B cell (primary cell): ENCODE data around the gene SMIM3. TPM values are rescaled to one million over a fixed set of nuclear protein-coding genes. Genes with fewer than 3 reads are reported as not detected.
"Not testable (repeated sequence)": the region's sequence is repeated elsewhere in the genome, so short reads cannot be mapped to it uniquely, and the experiment has no call there.

Experiments
- ATAC-seq: fragments of 200-7000 bp; cut with Tn5 transposase; one replicate; pipeline ENCODE4 v1.10.0; 2021; ENCODE audit warnings: low read depth, mild to moderate bottlenecking, moderate number of reproducible peaks, moderate library complexity
- CTCF ChIA-PET: fragments of 350-600 bp; sonication (Branson Sonifier 250); formaldehyde crosslinking; loops from one replicate; lab custom pipeline; 2021; ENCODE audit warnings: antibody characterized with exemption, inconsistent platforms; lab: Charles Lee
- POLR2A ChIA-PET: fragments of 350-600 bp; sonication (Branson Sonifier 250); formaldehyde crosslinking; loops from one replicate; lab custom pipeline; 2021; ENCODE audit warnings: antibody characterized with exemption; lab: Charles Lee
- DNase-seq: peaks from one replicate; pipeline ENCODE4 v3.0.0; 2013
- H2AFZ ChIP-seq: 2 replicates; pipeline ENCODE4 v1.6.1; 2012; ENCODE audit warnings: mild to moderate bottlenecking, low read depth, low read length; ENCODE audit not compliant: insufficient read depth, poor library complexity, severe bottlenecking
- H3K27ac ChIP-seq, 2 donors: 1 replicate in 1 of 2; 2 replicates in 1 of 2; pipeline ENCODE4 v1.5.1; 2012 to 2013; ENCODE audit warnings: low read length in 2 of 2, mild to moderate bottlenecking in 2 of 2, moderate library complexity in 1 of 2
- H3K27me3 ChIP-seq, 4 experiments: fragments of 200-600 bp in 1 of 4; sonication (generic) in 1 of 4; replicated peaks in 1 of 4; 1 replicate in 2 of 4; 2 replicates in 2 of 4; pipeline versions ENCODE4 v1.6.1 to v1.7.0; 2013 to 2016; ENCODE audit warnings: low read length in 3 of 4, mild to moderate bottlenecking in 2 of 4, mixed read lengths in 1 of 4, moderate library complexity in 1 of 4; ENCODE audit not compliant: insufficient read depth in 4 of 4, control insufficient read depth in 3 of 4; ENCODE audit errors: control extremely low read depth in 1 of 4
- H3K36me3 ChIP-seq, 2 experiments: replicated peaks in 1 of 2; 1 replicate in 1 of 2; 2 replicates in 1 of 2; pipeline versions ENCODE4 v1.6.1 to v1.7.1; 2013; ENCODE audit warnings: low read length in 1 of 2; ENCODE audit not compliant: insufficient read depth in 2 of 2, control insufficient read depth in 1 of 2; ENCODE audit errors: control extremely low read depth in 1 of 2, extremely low read depth in 1 of 2
- H3K4me1 ChIP-seq, 2 donors: fragments of 200-600 bp in 1 of 2; sonication (generic) in 1 of 2; 1 replicate in 1 of 2; 2 replicates in 1 of 2; pipeline versions ENCODE4 v1.5.1 to v1.6.1; 2013 to 2017; ENCODE audit warnings: low read length in 2 of 2; ENCODE audit not compliant: control insufficient read depth in 2 of 2, insufficient read depth in 2 of 2
- H3K4me2 ChIP-seq: replicated peaks from 2 replicates; pipeline ENCODE3; 2012; ENCODE audit warnings: mild to moderate bottlenecking, low read depth, low read length; ENCODE audit not compliant: poor library complexity, severe bottlenecking
- H3K4me3 ChIP-seq, 5 experiments: fragments of 200-600 bp in 1 of 5; sonication (generic) in 1 of 5; 1 replicate in 3 of 5; 2 replicates in 2 of 5; pipeline versions ENCODE4 v1.5.1 to v1.7.0; 2011 to 2016; ENCODE audit warnings: low read length in 4 of 5, mild to moderate bottlenecking in 4 of 5, low read depth in 2 of 5, control low read depth in 1 of 5, moderate library complexity in 1 of 5; ENCODE audit not compliant: insufficient read depth in 1 of 5; ENCODE audit errors: control extremely low read depth in 1 of 5, extremely low read depth in 1 of 5
- H3K79me2 ChIP-seq: fragments of 200-600 bp; sonication (generic); one replicate; pipeline ENCODE4 v1.6.0; 2016; ENCODE audit warnings: low read length; ENCODE audit not compliant: control insufficient read depth, insufficient read depth
- H3K9ac ChIP-seq: fragments of 200-600 bp; sonication (generic); 2 replicates; pipeline ENCODE4 v1.6.1; 2017; ENCODE audit warnings: mild to moderate bottlenecking, low read length, moderate library complexity
- H3K9me3 ChIP-seq, 3 donors: one replicate each; pipeline versions ENCODE4 v1.6.1 to v1.7.1; 2013; ENCODE audit warnings: low read length in 2 of 3; ENCODE audit not compliant: control insufficient read depth in 2 of 3, insufficient read depth in 1 of 3; ENCODE audit errors: control extremely low read depth in 1 of 3
- H4K20me1 ChIP-seq: 2 replicates; pipeline ENCODE4 v1.6.0; 2012; ENCODE audit warnings: mild to moderate bottlenecking, low read length; ENCODE audit not compliant: insufficient read depth, control insufficient read depth, poor library complexity, severe bottlenecking
- H3K27ac Mint-ChIP-seq: one replicate; pipeline ENCODE4 v1.8.0; 2021; ENCODE audit warnings: mixed read lengths
- H3K27me3 Mint-ChIP-seq: one replicate; pipeline ENCODE4 v1.8.0; 2021; ENCODE audit warnings: mixed read lengths
- H3K4me1 Mint-ChIP-seq: one replicate; pipeline ENCODE4 v1.8.0; 2021; ENCODE audit warnings: mixed read lengths
- H3K4me3 Mint-ChIP-seq: one replicate; pipeline ENCODE4 v1.8.0; 2021; ENCODE audit warnings: mixed read lengths
- H3K9me3 Mint-ChIP-seq: one replicate; pipeline ENCODE4 v1.8.0; 2022; ENCODE audit warnings: mixed read lengths; ENCODE audit not compliant: insufficient read depth
- EZH2 ChIP-seq: IDR thresholded peaks from 2 replicates; pipeline ENCODE4 v1.6.1; 2012; ENCODE audit warnings: borderline replicate concordance, low read depth, mild to moderate bottlenecking, moderate library complexity, low read length; ENCODE audit not compliant: insufficient read depth, poor library complexity, severe bottlenecking
- WGBS: methylation state at CpG from one replicate; pipeline ENCODE4 v1.1.5; 2013; ENCODE audit warnings: missing lambda C conversion rate; ENCODE audit not compliant: insufficient coverage; 5-methylcytosine and 5-hydroxymethylcytosine counted together
- intact Hi-C: fragments of 100-400 bp; cut with micrococcal nuclease; formaldehyde crosslinking; loops from one replicate; pipeline ENCODE4 v1.10.0; 2022
- polyA plus RNA-seq: library from polyadenylated mRNA; depleted of rRNA; stranded (reverse); fragments of >200 nt; gene quantifications from 2 replicates; pipeline ENCODE4 v1.2.3, GENCODE V29; 2012
- total RNA-seq, 2 donors: library from RNA; stranded (reverse); fragments of 120-200 nt in 1 of 2; gene quantifications; 1 replicate in 1 of 2; 2 replicates in 1 of 2; pipeline versions ENCODE4 v1.2.3 to v1.2.4, GENCODE V29; 2013 to 2022
- TF ChIP-seq, protein P1 (sequence below): fragments of 200-600 bp; IDR thresholded peaks from one replicate; pipeline ENCODE4 v1.8.0; 2022; ENCODE audit warnings: antibody characterized with exemption, mild to moderate bottlenecking

The SMIM3 gene
- total and polyA plus RNA-seq, 2 donors (not counting 1 experiment from before 2014, with no cell fraction given) = 0.37 TPM; not detected in 1

GRCh38 chr5:150816946-150817345 lies 38.4 kb downstream of the SMIM3 start:
- H4K20me1 ChIP-seq = no peaks in the 10 kb centered on the region
- no peak overlapping the region for H3K4me3 ChIP-seq
- ChIA-PET CTCF (interaction anchor here (1.2 kb wide), 1 partner anchor 15 kb away, joined by 3 read pairs; no protein-coding TSS in a partner anchor), POLR2A (no interaction called here)
- H3K27ac ChIP-seq = no peak overlapping the region
- no peak overlapping the region for H2AFZ ChIP-seq
- H3K9ac ChIP-seq = no peak overlapping the region
- peaks cover 0 to 6% (median 3%) of the 10 kb centered on the region in 4 experiments for H3K27me3 ChIP-seq
- no peaks in the 10 kb centered on the region for H3K36me3 ChIP-seq
- intact Hi-C loops = no loop called here
- no peaks in the 10 kb centered on the region for H3K4me1 Mint-ChIP-seq
- no peak overlapping the region for H3K4me3 Mint-ChIP-seq
- H3K4me1 ChIP-seq = no peaks in the 10 kb centered on the region
- WGBS = 79% methylated on average over 2 of the region's 2 CpGs
- DNase-seq (no peak), ATAC-seq (no peak)
- peaks cover 2 to 28% (median 4%) of the 10 kb centered on the region in 3 donors for H3K9me3 ChIP-seq
- peaks cover 3% of the 10 kb centered on the region for H3K9me3 Mint-ChIP-seq
- no peak overlapping the region for H3K4me2 ChIP-seq
- TF ChIP-seq EZH2 = no peak
- TF ChIP-seq, protein P1, sequence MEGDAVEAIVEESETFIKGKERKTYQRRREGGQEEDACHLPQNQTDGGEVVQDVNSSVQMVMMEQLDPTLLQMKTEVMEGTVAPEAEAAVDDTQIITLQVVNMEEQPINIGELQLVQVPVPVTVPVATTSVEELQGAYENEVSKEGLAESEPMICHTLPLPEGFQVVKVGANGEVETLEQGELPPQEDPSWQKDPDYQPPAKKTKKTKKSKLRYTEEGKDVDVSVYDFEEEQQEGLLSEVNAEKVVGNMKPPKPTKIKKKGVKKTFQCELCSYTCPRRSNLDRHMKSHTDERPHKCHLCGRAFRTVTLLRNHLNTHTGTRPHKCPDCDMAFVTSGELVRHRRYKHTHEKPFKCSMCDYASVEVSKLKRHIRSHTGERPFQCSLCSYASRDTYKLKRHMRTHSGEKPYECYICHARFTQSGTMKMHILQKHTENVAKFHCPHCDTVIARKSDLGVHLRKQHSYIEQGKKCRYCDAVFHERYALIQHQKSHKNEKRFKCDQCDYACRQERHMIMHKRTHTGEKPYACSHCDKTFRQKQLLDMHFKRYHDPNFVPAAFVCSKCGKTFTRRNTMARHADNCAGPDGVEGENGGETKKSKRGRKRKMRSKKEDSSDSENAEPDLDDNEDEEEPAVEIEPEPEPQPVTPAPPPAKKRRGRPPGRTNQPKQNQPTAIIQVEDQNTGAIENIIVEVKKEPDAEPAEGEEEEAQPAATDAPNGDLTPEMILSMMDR = no peak
- no peaks in the 10 kb centered on the region for H3K79me2 ChIP-seq
- H3K27ac Mint-ChIP-seq = no peak overlapping the region
- H3K27me3 Mint-ChIP-seq = peaks cover 32% of the 10 kb centered on the region

GRCh38 chr5:150829744-150830143 lies 51.2 kb downstream of the SMIM3 start:
- H3K9ac ChIP-seq = no peak overlapping the region
- intact Hi-C loops = no loop called here
- TF ChIP-seq, protein P1 = no peak
- TF ChIP-seq EZH2 = no peak
- no CpG with 5 or more reads among the region's 5 CpGs for WGBS
- H3K36me3 ChIP-seq = no peaks in the 10 kb centered on the region
- POLR2A ChIA-PET = no interaction called here
- H3K9me3 Mint-ChIP-seq = peaks cover 6% of the 10 kb centered on the region
- no peak overlapping the region for H2AFZ ChIP-seq
- H3K4me1 ChIP-seq = no peaks in the 10 kb centered on the region
- CTCF ChIA-PET = no interaction called here
- no peak overlapping the region for H3K4me2 ChIP-seq
- H3K27ac Mint-ChIP-seq = no peak overlapping the region
- no peaks in the 10 kb centered on the region for H4K20me1 ChIP-seq
- H3K4me3 Mint-ChIP-seq = no peak overlapping the region
- H3K79me2 ChIP-seq = no peaks in the 10 kb centered on the region
- H3K4me3 ChIP-seq = no peak overlapping the region
- H3K4me1 Mint-ChIP-seq = no peaks in the 10 kb centered on the region
- no peak for DNase-seq
- H3K27me3 ChIP-seq = peaks cover 0 to under 1% (median 0%) of the 10 kb centered on the region in 4 experiments
- H3K27me3 Mint-ChIP-seq = peaks cover 4% of the 10 kb centered on the region
- H3K27ac ChIP-seq = no peak overlapping the region
- ATAC-seq = no peak
- peaks cover 0 to 14% (median 1%) of the 10 kb centered on the region in 3 donors for H3K9me3 ChIP-seq

DNA sequence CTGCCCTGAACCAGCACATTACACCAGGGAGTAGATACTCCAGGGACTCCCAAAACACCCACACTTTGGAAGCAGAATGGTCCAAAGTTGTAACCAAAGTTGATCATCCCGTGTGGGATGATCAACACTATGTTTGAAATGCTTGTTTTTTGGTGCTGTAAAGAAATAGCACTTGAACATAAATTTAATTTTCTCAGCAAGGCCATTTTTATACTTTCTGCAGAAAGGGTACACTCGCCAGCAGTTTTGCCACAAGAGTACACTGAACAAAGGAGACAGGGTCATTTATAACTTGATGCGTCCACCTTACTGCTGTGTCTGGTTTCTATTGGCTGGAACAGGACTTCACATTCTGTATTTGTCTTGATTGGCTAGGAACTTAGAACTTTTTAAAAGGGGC lies 53.3 kb downstream of the SMIM3 start:
- H3K27me3 ChIP-seq, POLR2A ChIA-PET, ATAC-seq, H2AFZ ChIP-seq, intact Hi-C loops, CTCF ChIA-PET, H4K20me1 ChIP-seq, H3K9me3 Mint-ChIP-seq, H3K27ac Mint-ChIP-seq, DNase-seq, H3K4me3 ChIP-seq, H3K4me1 Mint-ChIP-seq, H3K4me3 Mint-ChIP-seq, H3K27me3 Mint-ChIP-seq, H3K36me3 ChIP-seq, H3K4me1 ChIP-seq, H3K9ac ChIP-seq, H3K79me2 ChIP-seq, H3K27ac ChIP-seq, H3K4me2 ChIP-seq: not testable (repeated sequence)
- WGBS = no CpG with 5 or more reads among the region's 3 CpGs
- H3K9me3 ChIP-seq = peaks cover 0 to 14% (median 2%) of the 10 kb centered on the region in 3 donors
